Endothelial cell of umbilical vein (primary cell): ENCODE data around the gene PTPRK. TPM values are rescaled to one million over a fixed set of nuclear protein-coding genes. Genes with fewer than 3 reads are reported as not detected.

Experiments
- BruUV-seq: library from RNA; stranded (reverse); fragments of 400-500 nt; replicated peaks from 2 replicates; lab custom pipeline; 2021; lab: Mats Ljungman, UMichigan
- CTCF ChIA-PET: fragments of 300-600, 350-600 bp; sonication (Branson Sonifier 250); formaldehyde crosslinking; loops from one replicate; lab custom pipeline; 2021; ENCODE audit warnings: antibody characterized with exemption, inconsistent platforms; lab: Charles Lee
- POLR2A ChIA-PET: fragments of 300-600, 350-600 bp; sonication (Branson Sonifier 250); formaldehyde crosslinking; loops from one replicate; lab custom pipeline; 2021; ENCODE audit warnings: antibody characterized with exemption, inconsistent platforms; lab: Charles Lee
- DNase-seq: peaks from one replicate; pipeline ENCODE4 v3.0.0-alpha.2; 2011; ENCODE audit warnings: low read depth, low spot score
- FAIRE-seq: peaks from 2 replicates; lab custom pipeline; 2011; peaks lifted over from hg19 to GRCh38; lab: Jason Lieb, UNC
- H2AFZ ChIP-seq: 2 replicates; pipeline ENCODE4 v1.6.0; 2012; ENCODE audit warnings: low read depth, low read length, control low read depth, inconsistent platforms
- H3K27ac ChIP-seq: 2 replicates; pipeline ENCODE4 v1.5.1; 2011; ENCODE audit warnings: low read depth, mild to moderate bottlenecking, control low read depth, low read length, moderate library complexity; ENCODE audit not compliant: insufficient read depth
- H3K27me3 ChIP-seq, 2 experiments: 2 replicates each; pipeline versions ENCODE4 v1.6.0 to v1.6.1; 2011; ENCODE audit warnings: low read length in 2 of 2, mixed read lengths in 1 of 2; ENCODE audit not compliant: control insufficient read depth in 2 of 2, insufficient read depth in 2 of 2
- H3K36me3 ChIP-seq, 2 experiments: 2 replicates in 1 of 2; 3 replicates in 1 of 2; pipeline ENCODE4 v1.5.1; 2011; ENCODE audit warnings: low read length in 2 of 2, mild to moderate bottlenecking in 1 of 2, moderate library complexity in 1 of 2; ENCODE audit not compliant: control insufficient read depth in 2 of 2, insufficient read depth in 2 of 2; ENCODE audit errors: extremely low read depth in 1 of 2
- H3K4me1 ChIP-seq: 3 replicates; pipeline ENCODE4 v1.5.1; 2011; ENCODE audit warnings: mild to moderate bottlenecking, low read length; ENCODE audit not compliant: control insufficient read depth, insufficient read depth; ENCODE audit errors: extremely low read depth
- H3K4me2 ChIP-seq: 2 replicates; pipeline ENCODE4 v1.6.1; 2011; ENCODE audit warnings: low read length, control low read depth, mixed read lengths; ENCODE audit not compliant: insufficient read depth
- H3K4me3 ChIP-seq, 3 experiments: fragments of 200-600 bp in 1 of 3; sonication (generic), shearing (Covaris generic) in 1 of 3; replicated peaks in 1 of 3; 2 replicates each; pipeline ENCODE4 v1.5.1; 2011 to 2016; ENCODE audit warnings: control low read depth in 3 of 3, low read length in 3 of 3, mild to moderate bottlenecking in 2 of 3, inconsistent platforms in 1 of 3, low read depth in 1 of 3, moderate library complexity in 1 of 3; ENCODE audit not compliant: insufficient read depth in 1 of 3
- H3K79me2 ChIP-seq: 2 replicates; pipeline ENCODE4 v1.6.0; 2012; ENCODE audit warnings: low read length, inconsistent platforms; ENCODE audit not compliant: control insufficient read depth, insufficient read depth
- H3K9ac ChIP-seq: replicated peaks from 2 replicates; pipeline ENCODE3; 2011; ENCODE audit warnings: low read length, control low read depth; ENCODE audit not compliant: insufficient read depth; ENCODE audit errors: extremely low read depth
- H3K9me1 ChIP-seq: replicated peaks from 3 replicates; pipeline ENCODE4 v1.6.0; 2011; ENCODE audit warnings: mild to moderate bottlenecking, low read length; ENCODE audit not compliant: control insufficient read depth, insufficient read depth; ENCODE audit errors: extremely low read depth
- H3K9me3 ChIP-seq: replicated peaks from 2 replicates; pipeline ENCODE4 v1.5.1; 2012; ENCODE audit warnings: low read length, inconsistent platforms; ENCODE audit not compliant: control insufficient read depth, insufficient read depth
- H4K20me1 ChIP-seq: replicated peaks from 2 replicates; pipeline ENCODE3; 2011; ENCODE audit warnings: mild to moderate bottlenecking, low read length; ENCODE audit not compliant: control insufficient read depth, insufficient read depth; ENCODE audit errors: extremely low read depth
- CTCF ChIP-seq, 2 donors: IDR thresholded peaks; 1 replicate in 1 of 2; 2 replicates in 1 of 2; pipeline ENCODE4 v1.5.1; 2011; ENCODE audit warnings: low read length in 2 of 2, mild to moderate bottlenecking in 2 of 2, moderate library complexity in 2 of 2, control low read depth in 1 of 2, inconsistent platforms in 1 of 2, low read depth in 1 of 2; ENCODE audit not compliant: insufficient read depth in 1 of 2; ENCODE audit errors: extremely low read depth in 1 of 2
- EZH2 ChIP-seq: IDR thresholded peaks from 2 replicates; pipeline ENCODE4 v1.6.1; 2012; ENCODE audit warnings: borderline replicate concordance, low read depth, mild to moderate bottlenecking, moderate library complexity, low read length, inconsistent platforms; ENCODE audit not compliant: severe bottlenecking
- FOS ChIP-seq: IDR thresholded peaks from 2 replicates; pipeline ENCODE4 v1.6.1; 2011; ENCODE audit warnings: mild to moderate bottlenecking, low read length, moderate library complexity, borderline replicate concordance; ENCODE audit not compliant: insufficient read depth
- GATA2 ChIP-seq: IDR thresholded peaks from 2 replicates; pipeline ENCODE4 v1.7.0; 2011; ENCODE audit warnings: low read depth, mild to moderate bottlenecking, moderate library complexity, mixed read lengths, low read length; ENCODE audit not compliant: insufficient read length, insufficient read depth
- JUN ChIP-seq: IDR thresholded peaks from 2 replicates; pipeline ENCODE4 v1.6.1; 2011; ENCODE audit warnings: borderline replicate concordance, low read depth; ENCODE audit not compliant: insufficient read length, insufficient read depth
- MAX ChIP-seq: IDR thresholded peaks from 2 replicates; pipeline ENCODE4 v1.6.1; 2011; ENCODE audit not compliant: insufficient read depth, insufficient read length
- MYC ChIP-seq: IDR thresholded peaks from one replicate; pipeline ENCODE4 v1.6.1; 2011; ENCODE audit warnings: mild to moderate bottlenecking, low read depth, low read length
- POLR2A ChIP-seq: IDR thresholded peaks from 2 replicates; pipeline ENCODE4 v1.6.1; 2012; ENCODE audit warnings: low read depth, mild to moderate bottlenecking, control low read depth, low read length
- POLR2AphosphoS5 ChIP-seq: IDR thresholded peaks from 2 replicates; pipeline ENCODE4 v1.6.1; 2012; ENCODE audit warnings: low read depth, mild to moderate bottlenecking, control low read depth, low read length, moderate library complexity; ENCODE audit not compliant: insufficient read depth
- dilution Hi-C: fragments of 300-500 bp; cut with MboI; formaldehyde crosslinking; loops from one replicate; pipeline ENCODE4 v1.15.0; 2019; ENCODE audit warnings: low sequenced_read_pairs; ENCODE audit not compliant: extremely low pct_ligation_motif_present
- intact Hi-C: fragments of 100-400 bp; cut with micrococcal nuclease; formaldehyde crosslinking; loops from one replicate; pipeline ENCODE4 v1.10.0; 2022
- polyA plus RNA-seq, 4 experiments: library from polyadenylated mRNA; depleted of rRNA in 3 of 4; stranded (reverse) in 3 of 4; unstranded in 1 of 4; fragments of >200 nt; gene quantifications; 2 replicates each; pipeline versions ENCODE4 v1.2.1 to v1.2.3, GENCODE V29; 2011 to 2012; ENCODE audit warnings: missing spikeins in 1 of 4
- total RNA-seq: library from RNA; stranded (reverse); gene quantifications from 2 replicates; pipeline ENCODE4 v1.2.3, GENCODE V29; 2021

Gene PTPRK
- total and polyA plus RNA-seq, 2 donors (not counting 3 experiments of a cell fraction or from before 2014, with no cell fraction given), result 15.2 to 74.0 TPM

- ChIA-PET CTCF (interaction anchor here (0.6 to 3.2 kb wide), 33 partner anchors 8 to 850 kb away, joined by 3 to 42 read pairs (median 4); no protein-coding TSS in a partner anchor), POLR2A (interaction anchor here (0.9 to 1.9 kb wide), 4 partner anchors 11 to 136 kb away, joined by 3 to 8 read pairs (median 4); no protein-coding TSS in a partner anchor)
- intact Hi-C loops (loop anchor here (1.0 to 10.0 kb wide), 13 partner anchors 11 to 783 kb away; no protein-coding TSS in a partner anchor), dilution Hi-C loops (no loop called here)
- Histone ChIP-seq H4K20me1 (peaks cover 4% of the 10 kb centered on the region), H3K9ac (peak overlapping the region; percentile 99), H3K79me2 (peaks cover 51% of the 10 kb centered on the region), H3K9me3 (no peaks in the 10 kb centered on the region), H3K9me1 (no peaks in the 10 kb centered on the region), H3K27ac (peak overlapping the region; percentile 98), H3K27me3 (no peaks in the 10 kb centered on the region), H3K4me1 (peaks cover 43% of the 10 kb centered on the region), H2AFZ (peak overlapping the region; percentile 83), H3K4me2 (peak overlapping the region; percentile 97), H3K4me3 (peak overlapping the region; percentile 87 to 99 (median 98)), H3K36me3 (no peaks in the 10 kb centered on the region)
- FAIRE-seq, result no peak
- TF ChIP-seq POLR2A (no peak), CTCF (IDR thresholded peaks at IDR 0.05; ENCODE audit: extremely low read depth in 1 of 2, insufficient read depth in 1 of 2, low read depth in 1 of 2, low read length in 2 of 2) (no peak), MAX (no peak), MYC (no peak), EZH2 (no peak), POLR2AphosphoS5 (no peak), FOS (no peak), JUN (no peak), GATA2 (no peak)
- no peak for DNase-seq
- TSS peak; percentile 17 for BruUV-seq
These were observed 416 bp downstream of the PTPRK start for GRCh38 chr6:128519931-128520435.
